ENCODE measurements around the gene UBASH3A.

Gene UBASH3A

DNA sequence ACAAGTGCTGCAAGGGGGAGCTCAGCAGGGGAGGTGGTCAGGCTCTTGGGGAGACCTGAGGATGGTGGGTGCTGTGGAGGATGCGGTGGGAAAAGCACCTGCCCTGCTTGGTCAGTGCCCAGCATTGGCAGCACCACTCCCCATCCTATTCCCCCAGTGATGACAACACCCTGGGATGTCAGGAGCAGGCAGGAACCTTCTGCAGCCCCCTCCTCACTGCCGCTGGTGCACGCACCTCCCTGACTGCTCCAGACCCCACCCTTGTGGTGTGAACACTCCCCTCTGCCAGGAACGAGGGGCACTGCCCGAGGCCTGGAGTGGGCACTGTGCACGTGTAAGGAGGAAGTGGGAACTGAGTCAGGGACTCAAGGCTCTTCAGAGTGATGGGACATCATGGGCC is 20.4 kb upstream of the UBASH3A start:
- TF ChIP-seq, protein P1, sequence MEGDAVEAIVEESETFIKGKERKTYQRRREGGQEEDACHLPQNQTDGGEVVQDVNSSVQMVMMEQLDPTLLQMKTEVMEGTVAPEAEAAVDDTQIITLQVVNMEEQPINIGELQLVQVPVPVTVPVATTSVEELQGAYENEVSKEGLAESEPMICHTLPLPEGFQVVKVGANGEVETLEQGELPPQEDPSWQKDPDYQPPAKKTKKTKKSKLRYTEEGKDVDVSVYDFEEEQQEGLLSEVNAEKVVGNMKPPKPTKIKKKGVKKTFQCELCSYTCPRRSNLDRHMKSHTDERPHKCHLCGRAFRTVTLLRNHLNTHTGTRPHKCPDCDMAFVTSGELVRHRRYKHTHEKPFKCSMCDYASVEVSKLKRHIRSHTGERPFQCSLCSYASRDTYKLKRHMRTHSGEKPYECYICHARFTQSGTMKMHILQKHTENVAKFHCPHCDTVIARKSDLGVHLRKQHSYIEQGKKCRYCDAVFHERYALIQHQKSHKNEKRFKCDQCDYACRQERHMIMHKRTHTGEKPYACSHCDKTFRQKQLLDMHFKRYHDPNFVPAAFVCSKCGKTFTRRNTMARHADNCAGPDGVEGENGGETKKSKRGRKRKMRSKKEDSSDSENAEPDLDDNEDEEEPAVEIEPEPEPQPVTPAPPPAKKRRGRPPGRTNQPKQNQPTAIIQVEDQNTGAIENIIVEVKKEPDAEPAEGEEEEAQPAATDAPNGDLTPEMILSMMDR (IDR thresholded peaks at IDR 0.05; ENCODE audit: low read length, missing control alignments) = no peak
- DNase-seq (ENCODE audit: low read depth) = no peak
- no peak overlapping the region for H3K4me3 ChIP-seq (replicated peaks; ENCODE audit: low read depth, low read length)

DNA sequence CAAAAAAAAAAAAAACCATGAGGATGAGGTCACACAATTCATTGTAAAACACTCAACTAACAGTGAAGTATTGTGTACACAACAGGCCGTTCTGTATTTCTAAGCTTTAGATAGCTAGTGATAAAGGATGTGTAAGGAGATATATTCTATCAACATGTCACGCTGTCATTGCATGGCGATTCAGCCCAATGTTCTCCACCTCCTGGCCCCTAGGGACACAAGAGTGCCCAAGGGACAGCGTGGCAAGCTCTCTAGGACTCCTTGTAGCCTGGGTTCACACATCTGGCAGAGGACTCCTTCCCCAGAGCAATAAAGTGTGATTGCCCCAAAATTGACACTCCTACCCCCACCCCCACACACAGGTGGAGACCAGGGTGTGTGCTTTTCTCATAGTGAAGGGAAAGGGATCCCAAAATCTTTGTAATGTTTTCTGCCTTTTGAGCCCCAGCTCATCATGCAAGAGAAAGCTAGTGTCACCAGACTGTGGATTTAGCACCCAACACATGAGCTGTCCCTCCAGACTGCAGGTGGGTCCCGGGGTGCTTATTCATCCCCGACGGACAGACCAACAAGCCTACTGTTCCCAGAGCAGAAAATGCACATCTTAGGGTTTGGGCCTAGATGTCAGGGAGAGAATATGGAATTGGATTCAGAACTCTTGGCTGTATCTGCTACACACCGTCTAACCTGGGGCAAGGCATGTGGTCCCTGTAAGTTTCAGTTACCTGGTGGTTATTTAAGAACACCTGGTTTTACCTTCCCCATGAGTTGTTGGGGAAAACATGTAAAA is 19.4 kb upstream of the UBASH3A start:
- DNase-seq (ENCODE audit: low read depth) = no peak
- TF ChIP-seq, protein P1 (IDR thresholded peaks at IDR 0.05; ENCODE audit: low read length, missing control alignments) = no peak
- H3K4me3 ChIP-seq (replicated peaks; ENCODE audit: low read depth, low read length) = no peak overlapping the region

DNA sequence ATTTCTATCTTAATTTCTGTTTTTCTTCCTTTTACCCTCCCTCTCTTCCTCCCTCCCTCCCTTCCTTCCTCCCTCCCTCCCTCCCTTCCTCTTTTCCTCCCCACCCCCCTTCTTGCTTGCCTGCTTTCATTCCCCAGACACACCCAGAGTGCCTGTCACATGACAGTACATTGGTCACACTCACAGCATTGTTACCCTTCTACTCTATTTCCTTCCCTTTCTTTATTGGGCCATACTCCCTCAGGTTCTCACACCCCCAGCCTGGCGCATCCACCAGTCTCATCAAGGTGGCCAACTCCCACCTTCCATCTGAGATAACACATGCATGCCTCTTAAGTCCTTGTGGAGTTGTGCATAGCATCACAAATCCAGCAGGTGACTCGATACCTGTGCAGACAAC is 18.7 kb upstream of the UBASH3A start:
- TF ChIP-seq, protein P1 (IDR thresholded peaks at IDR 0.05; ENCODE audit: low read length, missing control alignments) = no peak
- H3K4me3 ChIP-seq (replicated peaks; ENCODE audit: low read depth, low read length) = no peak overlapping the region

DNA sequence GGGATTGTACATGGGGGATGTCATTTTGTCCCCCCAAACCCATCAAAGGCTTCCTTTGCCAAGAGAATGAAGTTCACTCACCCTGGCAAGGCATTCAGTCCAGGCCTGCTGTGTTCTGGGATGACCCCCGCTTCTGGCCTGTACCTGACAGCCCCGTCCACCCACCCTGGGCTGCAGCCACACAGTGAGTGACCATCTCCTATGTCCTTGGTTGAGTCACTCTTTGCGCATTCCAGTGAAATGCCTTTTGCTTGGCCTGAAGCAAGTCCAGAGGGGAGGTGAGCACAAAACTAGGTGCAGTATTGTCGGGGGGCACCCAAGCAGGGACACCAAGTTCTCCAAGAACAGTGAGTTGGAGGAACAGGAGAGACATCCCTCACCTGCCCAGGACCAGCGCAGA is 18.1 kb upstream of the UBASH3A start:
- H3K4me3 ChIP-seq (replicated peaks; ENCODE audit: low read depth, low read length) = no peak overlapping the region
- no peak for DNase-seq (ENCODE audit: low read depth)
- TF ChIP-seq, protein P1 (IDR thresholded peaks at IDR 0.05; ENCODE audit: low read length, missing control alignments) = no peak

More for the DNA sequence above, 18.7 kb upstream of the UBASH3A start:
- no peak for DNase-seq (ENCODE audit: low read depth)

DNA sequence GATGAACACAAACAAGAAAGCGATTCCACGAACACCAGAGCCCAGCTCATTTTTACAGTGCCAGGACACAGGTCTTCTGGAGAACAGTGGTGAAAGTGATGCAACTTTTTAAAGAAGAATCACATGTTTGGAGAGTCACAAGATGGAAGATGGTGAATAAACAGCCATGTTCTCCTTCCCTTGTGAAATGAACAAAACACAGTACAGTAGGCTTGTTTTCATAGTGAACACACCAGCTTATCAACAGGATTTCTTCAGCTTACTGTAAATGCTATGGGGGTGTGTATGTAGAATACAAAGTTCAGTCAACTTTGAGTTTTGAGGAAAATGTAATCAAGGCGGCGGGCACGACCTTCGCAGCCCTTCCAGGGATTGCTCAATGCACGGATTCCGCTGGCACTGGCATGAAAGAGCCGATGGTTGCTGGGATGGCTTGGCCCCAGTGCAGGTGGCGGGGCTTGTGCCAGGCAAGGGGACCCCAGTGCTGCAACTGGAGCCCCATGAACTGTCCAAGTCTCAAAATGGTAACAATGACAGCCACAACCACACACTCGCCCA is 17.6 kb upstream of the UBASH3A start:
- DNase-seq (ENCODE audit: low read depth) = no peak
- TF ChIP-seq, protein P1 (IDR thresholded peaks at IDR 0.05; ENCODE audit: low read length, missing control alignments) = no peak
- H3K4me3 ChIP-seq (replicated peaks; ENCODE audit: low read depth, low read length) = no peak overlapping the region

DNA sequence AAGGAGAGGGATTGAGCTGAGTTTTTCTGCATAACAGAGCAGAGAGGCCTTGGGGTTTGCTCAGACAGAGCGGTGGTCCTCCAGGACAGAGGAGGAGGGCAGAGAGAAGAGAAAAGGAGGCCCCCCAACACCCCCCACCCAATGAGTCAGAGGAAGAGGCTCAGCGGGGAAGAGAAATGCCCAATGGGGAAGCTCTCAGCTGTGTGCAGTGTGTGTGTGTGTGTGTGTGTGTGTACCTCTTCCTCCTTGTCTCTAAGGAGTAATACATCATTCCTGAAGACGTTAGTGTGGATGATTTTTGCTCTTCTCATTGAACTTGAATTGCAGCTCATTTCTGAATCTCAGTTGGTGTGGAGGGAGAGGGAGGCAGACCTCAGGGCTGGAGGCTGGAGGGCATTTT is 16.5 kb upstream of the UBASH3A start:
- TF ChIP-seq, protein P1 (IDR thresholded peaks at IDR 0.05; ENCODE audit: low read length, missing control alignments) = no peak
- no peak for DNase-seq (ENCODE audit: low read depth)
- H3K4me3 ChIP-seq (replicated peaks; ENCODE audit: low read depth, low read length) = no peak overlapping the region

Data from fibroblast of pulmonary artery (primary cell).